Neural cell (in vitro differentiated cells): Measurements from ENCODE around the gene CD99. TPM values are rescaled to one million over a fixed set of nuclear protein-coding genes. Genes with fewer than 3 reads are reported as not detected.

ENCODE experiments used
- H2AFZ ChIP-seq: fragments of 200-600, 300-800 bp; sonication (generic), shearing (Covaris generic); 2 replicates; pipeline ENCODE4 v1.6.0; 2014; ENCODE audit warnings: low read depth, mild to moderate bottlenecking, antibody characterized with exemption, low read length, moderate library complexity
- H3F3A ChIP-seq: fragments of 200-600 bp; shearing (Covaris generic); 2 replicates; pipeline ENCODE4 v1.6.1; 2016; ENCODE audit warnings: mild to moderate bottlenecking, moderate library complexity, mixed read lengths, antibody characterized with exemption, low read length; ENCODE audit not compliant: insufficient read depth, poor library complexity, severe bottlenecking
- H3K27ac ChIP-seq: fragments of 200-600, 300-800 bp; sonication (generic), shearing (Covaris generic); 2 replicates; pipeline ENCODE4 v1.5.1; 2014; ENCODE audit warnings: mild to moderate bottlenecking, low read length, moderate library complexity
- H3K27me3 ChIP-seq: fragments of 300-800, 200-600 bp; sonication (generic), shearing (Covaris generic); 2 replicates; pipeline ENCODE4 v1.6.0; 2014; ENCODE audit warnings: mild to moderate bottlenecking, low read depth, low read length, moderate library complexity; ENCODE audit not compliant: insufficient read depth
- H3K36me3 ChIP-seq: fragments of 300-800, 200-600 bp; sonication (generic), shearing (Covaris generic); 2 replicates; pipeline ENCODE4 v1.5.1; 2014; ENCODE audit warnings: mild to moderate bottlenecking, antibody characterized with exemption, low read length, moderate library complexity; ENCODE audit not compliant: insufficient read depth
- H3K4me2 ChIP-seq: fragments of 300-800, 200-600 bp; sonication (generic), shearing (Covaris generic); 2 replicates; pipeline ENCODE4 v1.6.0; 2014; ENCODE audit warnings: mild to moderate bottlenecking, low read length
- H3K4me3 ChIP-seq: fragments of 300-800, 200-600 bp; sonication (generic), shearing (Covaris generic); 2 replicates; pipeline ENCODE4 v1.5.1; 2014; ENCODE audit warnings: mild to moderate bottlenecking, low read length, moderate library complexity
- H3K79me2 ChIP-seq: fragments of 200-600 bp; shearing (Covaris generic); replicated peaks from 2 replicates; pipeline ENCODE4 v1.6.0; 2014; ENCODE audit warnings: mild to moderate bottlenecking, low read length, moderate library complexity; ENCODE audit not compliant: insufficient read depth
- H3K9ac ChIP-seq: fragments of 300-800, 200-600 bp; sonication (generic), shearing (Covaris generic); 2 replicates; pipeline ENCODE4 v1.6.1; 2016; ENCODE audit warnings: mild to moderate bottlenecking, low read length, mixed read lengths
- H3K9me2 ChIP-seq: fragments of 200-600 bp; shearing (Covaris generic); 2 replicates; pipeline ENCODE4 v1.6.1; 2016; ENCODE audit warnings: mild to moderate bottlenecking, low read length, mixed read lengths; ENCODE audit not compliant: insufficient read depth
- H3K9me3 ChIP-seq: fragments of 200-600, 300-800 bp; sonication (generic), shearing (Covaris generic); 2 replicates; pipeline ENCODE4 v1.6.1; 2016; ENCODE audit warnings: mild to moderate bottlenecking, mixed run types, low read length, moderate library complexity, mixed read lengths
- H4K20me1 ChIP-seq: fragments of 200-600 bp; shearing (Covaris generic); 2 replicates; pipeline ENCODE4 v1.6.1; 2016; ENCODE audit warnings: mild to moderate bottlenecking, mixed run types; ENCODE audit not compliant: insufficient read depth
- EP300 ChIP-seq: fragments of 450-650 bp; conservative IDR thresholded peaks from 2 replicates; pipeline ENCODE4 v1.6.1; 2014; ENCODE audit warnings: antibody characterized with exemption, mild to moderate bottlenecking, moderate library complexity; ENCODE audit not compliant: poor library complexity, severe bottlenecking
- EZH2 ChIP-seq: fragments of 200-600, 300-800 bp; shearing (Covaris generic), sonication (generic); IDR thresholded peaks from 2 replicates; pipeline ENCODE4 v1.6.1; 2014; ENCODE audit warnings: antibody characterized with exemption, low read length, borderline replicate concordance, mild to moderate bottlenecking; ENCODE audit not compliant: insufficient read depth, poor library complexity, severe bottlenecking
- MXI1 ChIP-seq: fragments of 450-650 bp; conservative IDR thresholded peaks from 2 replicates; pipeline ENCODE4 v1.6.1; 2014; ENCODE audit warnings: antibody characterized with exemption, mild to moderate bottlenecking; ENCODE audit not compliant: poor library complexity, severe bottlenecking
- POLR2AphosphoS5 ChIP-seq: IDR thresholded peaks from 2 replicates; pipeline ENCODE4 v1.6.1; 2012
- RAD21 ChIP-seq: fragments of 450-650 bp; conservative IDR thresholded peaks from 2 replicates; pipeline ENCODE4 v1.6.1; 2014; ENCODE audit warnings: antibody characterized with exemption, mild to moderate bottlenecking, moderate library complexity
- SMC3 ChIP-seq: fragments of 450-650 bp; conservative IDR thresholded peaks from 2 replicates; pipeline ENCODE4 v1.6.1; 2014; ENCODE audit warnings: antibody characterized with exemption, mild to moderate bottlenecking, moderate library complexity; ENCODE audit not compliant: poor library complexity
- TAF1 ChIP-seq: IDR thresholded peaks from 2 replicates; pipeline ENCODE4 v1.6.1; 2012; ENCODE audit warnings: low read depth
- polyA plus RNA-seq: library from polyadenylated mRNA; depleted of rRNA; stranded (reverse); fragments of >200 nt; gene quantifications from 2 replicates; pipeline ENCODE4 v1.2.3, GENCODE V29; 2014
- TF ChIP-seq, protein P1 (sequence below): fragments of 450-650 bp; IDR thresholded peaks from 2 replicates; pipeline ENCODE4 v1.5.1; 2014; ENCODE audit warnings: antibody characterized with exemption, mild to moderate bottlenecking, moderate library complexity; ENCODE audit not compliant: poor library complexity, severe bottlenecking
- TF ChIP-seq, protein P2 (sequence below): IDR thresholded peaks from 2 replicates; pipeline ENCODE4 v1.6.1; 2012; ENCODE audit warnings: borderline replicate concordance

The CD99 gene
- polyA plus RNA-seq, 1 donor from 2014 or later: 6.6 TPM

DNA sequence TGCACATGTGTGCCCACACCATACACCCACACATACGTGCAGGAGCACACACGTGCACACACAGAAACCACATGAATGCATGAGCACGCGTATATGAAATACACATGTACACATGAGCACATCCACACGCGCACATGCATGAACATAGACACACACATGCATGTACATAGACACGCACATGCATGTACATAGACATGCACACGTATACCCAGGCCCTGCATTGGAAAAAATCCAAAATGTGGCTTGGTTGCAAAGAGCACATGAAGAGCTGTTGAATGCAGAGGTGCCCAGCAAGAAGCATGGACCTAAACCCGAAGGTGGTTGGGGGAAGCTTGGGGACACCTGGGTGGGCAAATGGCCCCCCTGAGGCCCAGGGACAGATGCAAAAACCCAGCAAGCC lies 18.5 kb downstream of the CD99 start:
- H3K9me3 ChIP-seq: no peaks in the 10 kb centered on the region
- H4K20me1 ChIP-seq: no peaks in the 10 kb centered on the region
- H2AFZ ChIP-seq: no peak overlapping the region
- no peak overlapping the region for H3K4me3 ChIP-seq
- no peaks in the 10 kb centered on the region for H3K9me2 ChIP-seq
- H3K9ac ChIP-seq: no peak overlapping the region
- H3K27me3 ChIP-seq: no peaks in the 10 kb centered on the region
- no peaks in the 10 kb centered on the region for H3F3A ChIP-seq
- no peaks in the 10 kb centered on the region for H3K79me2 ChIP-seq
- TF ChIP-seq, protein P1, sequence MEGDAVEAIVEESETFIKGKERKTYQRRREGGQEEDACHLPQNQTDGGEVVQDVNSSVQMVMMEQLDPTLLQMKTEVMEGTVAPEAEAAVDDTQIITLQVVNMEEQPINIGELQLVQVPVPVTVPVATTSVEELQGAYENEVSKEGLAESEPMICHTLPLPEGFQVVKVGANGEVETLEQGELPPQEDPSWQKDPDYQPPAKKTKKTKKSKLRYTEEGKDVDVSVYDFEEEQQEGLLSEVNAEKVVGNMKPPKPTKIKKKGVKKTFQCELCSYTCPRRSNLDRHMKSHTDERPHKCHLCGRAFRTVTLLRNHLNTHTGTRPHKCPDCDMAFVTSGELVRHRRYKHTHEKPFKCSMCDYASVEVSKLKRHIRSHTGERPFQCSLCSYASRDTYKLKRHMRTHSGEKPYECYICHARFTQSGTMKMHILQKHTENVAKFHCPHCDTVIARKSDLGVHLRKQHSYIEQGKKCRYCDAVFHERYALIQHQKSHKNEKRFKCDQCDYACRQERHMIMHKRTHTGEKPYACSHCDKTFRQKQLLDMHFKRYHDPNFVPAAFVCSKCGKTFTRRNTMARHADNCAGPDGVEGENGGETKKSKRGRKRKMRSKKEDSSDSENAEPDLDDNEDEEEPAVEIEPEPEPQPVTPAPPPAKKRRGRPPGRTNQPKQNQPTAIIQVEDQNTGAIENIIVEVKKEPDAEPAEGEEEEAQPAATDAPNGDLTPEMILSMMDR: no peak
- TF ChIP-seq RAD21 (no peak), TAF1 (no peak), MXI1 (no peak), SMC3 (no peak), POLR2AphosphoS5 (no peak), EP300 (no peak), EZH2 (no peak)
- TF ChIP-seq, protein P2, sequence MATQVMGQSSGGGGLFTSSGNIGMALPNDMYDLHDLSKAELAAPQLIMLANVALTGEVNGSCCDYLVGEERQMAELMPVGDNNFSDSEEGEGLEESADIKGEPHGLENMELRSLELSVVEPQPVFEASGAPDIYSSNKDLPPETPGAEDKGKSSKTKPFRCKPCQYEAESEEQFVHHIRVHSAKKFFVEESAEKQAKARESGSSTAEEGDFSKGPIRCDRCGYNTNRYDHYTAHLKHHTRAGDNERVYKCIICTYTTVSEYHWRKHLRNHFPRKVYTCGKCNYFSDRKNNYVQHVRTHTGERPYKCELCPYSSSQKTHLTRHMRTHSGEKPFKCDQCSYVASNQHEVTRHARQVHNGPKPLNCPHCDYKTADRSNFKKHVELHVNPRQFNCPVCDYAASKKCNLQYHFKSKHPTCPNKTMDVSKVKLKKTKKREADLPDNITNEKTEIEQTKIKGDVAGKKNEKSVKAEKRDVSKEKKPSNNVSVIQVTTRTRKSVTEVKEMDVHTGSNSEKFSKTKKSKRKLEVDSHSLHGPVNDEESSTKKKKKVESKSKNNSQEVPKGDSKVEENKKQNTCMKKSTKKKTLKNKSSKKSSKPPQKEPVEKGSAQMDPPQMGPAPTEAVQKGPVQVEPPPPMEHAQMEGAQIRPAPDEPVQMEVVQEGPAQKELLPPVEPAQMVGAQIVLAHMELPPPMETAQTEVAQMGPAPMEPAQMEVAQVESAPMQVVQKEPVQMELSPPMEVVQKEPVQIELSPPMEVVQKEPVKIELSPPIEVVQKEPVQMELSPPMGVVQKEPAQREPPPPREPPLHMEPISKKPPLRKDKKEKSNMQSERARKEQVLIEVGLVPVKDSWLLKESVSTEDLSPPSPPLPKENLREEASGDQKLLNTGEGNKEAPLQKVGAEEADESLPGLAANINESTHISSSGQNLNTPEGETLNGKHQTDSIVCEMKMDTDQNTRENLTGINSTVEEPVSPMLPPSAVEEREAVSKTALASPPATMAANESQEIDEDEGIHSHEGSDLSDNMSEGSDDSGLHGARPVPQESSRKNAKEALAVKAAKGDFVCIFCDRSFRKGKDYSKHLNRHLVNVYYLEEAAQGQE: no peak
- H3K27ac ChIP-seq: no peak overlapping the region
- H3K4me2 ChIP-seq: no peak overlapping the region
- no peaks in the 10 kb centered on the region for H3K36me3 ChIP-seq

DNA sequence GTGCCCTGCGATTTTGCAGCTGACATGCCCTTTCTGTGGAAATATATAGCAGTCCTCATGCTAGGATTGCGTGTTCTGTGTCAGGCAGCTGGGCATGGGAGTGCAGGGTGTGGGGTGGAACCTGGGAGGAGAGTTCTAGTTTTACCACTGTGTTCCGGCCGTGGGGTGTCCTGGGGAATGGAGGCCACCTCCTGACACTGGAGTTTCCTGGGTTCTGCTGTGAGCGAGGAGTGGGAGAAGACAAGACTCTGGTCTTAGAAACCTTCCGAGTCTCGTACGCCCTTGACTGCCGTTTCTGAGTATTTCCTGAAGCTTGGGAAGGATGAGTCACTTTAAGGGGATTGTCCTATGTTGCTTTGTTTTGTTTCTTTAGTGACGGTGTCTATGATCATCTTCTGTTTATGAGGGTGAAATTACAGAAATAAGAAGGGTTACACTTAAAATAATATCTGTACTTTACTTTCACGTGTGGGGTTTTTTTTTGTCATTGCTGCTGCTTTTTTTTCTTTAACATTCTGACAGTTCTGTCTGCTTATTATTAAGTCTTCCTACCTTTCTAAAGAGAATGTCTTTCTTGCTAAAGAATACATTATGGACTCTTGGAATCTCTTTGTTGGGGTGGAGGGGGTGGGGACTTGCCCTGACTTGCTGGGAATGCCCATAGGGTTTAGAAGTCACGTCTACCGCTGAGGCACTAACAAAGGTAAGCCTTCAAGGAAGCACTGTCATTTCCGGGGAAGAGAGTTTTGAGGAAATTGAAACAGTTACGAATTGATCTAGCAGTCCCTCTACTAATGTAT lies 19.1 kb downstream of the CD99 start:
- Histone ChIP-seq H2AFZ (no peak overlapping the region), H3K4me2 (no peak overlapping the region), H3K36me3 (no peaks in the 10 kb centered on the region), H3K9me2 (no peaks in the 10 kb centered on the region), H3K9ac (no peak overlapping the region), H3F3A (no peaks in the 10 kb centered on the region), H4K20me1 (no peaks in the 10 kb centered on the region), H3K4me3 (no peak overlapping the region), H3K79me2 (no peaks in the 10 kb centered on the region), H3K9me3 (no peaks in the 10 kb centered on the region), H3K27me3 (no peaks in the 10 kb centered on the region), H3K27ac (no peak overlapping the region)
- TF ChIP-seq POLR2AphosphoS5: no peak
- TF ChIP-seq MXI1: no peak
- TF ChIP-seq, protein P1: no peak
- TF ChIP-seq RAD21: no peak
- no peak for TF ChIP-seq EP300
- TF ChIP-seq SMC3: no peak
- TF ChIP-seq TAF1: no peak
- no peak for TF ChIP-seq EZH2
- TF ChIP-seq, protein P2: no peak
